ENCODE measurements around the gene FOXO6.

Gene FOXO6

DNA sequence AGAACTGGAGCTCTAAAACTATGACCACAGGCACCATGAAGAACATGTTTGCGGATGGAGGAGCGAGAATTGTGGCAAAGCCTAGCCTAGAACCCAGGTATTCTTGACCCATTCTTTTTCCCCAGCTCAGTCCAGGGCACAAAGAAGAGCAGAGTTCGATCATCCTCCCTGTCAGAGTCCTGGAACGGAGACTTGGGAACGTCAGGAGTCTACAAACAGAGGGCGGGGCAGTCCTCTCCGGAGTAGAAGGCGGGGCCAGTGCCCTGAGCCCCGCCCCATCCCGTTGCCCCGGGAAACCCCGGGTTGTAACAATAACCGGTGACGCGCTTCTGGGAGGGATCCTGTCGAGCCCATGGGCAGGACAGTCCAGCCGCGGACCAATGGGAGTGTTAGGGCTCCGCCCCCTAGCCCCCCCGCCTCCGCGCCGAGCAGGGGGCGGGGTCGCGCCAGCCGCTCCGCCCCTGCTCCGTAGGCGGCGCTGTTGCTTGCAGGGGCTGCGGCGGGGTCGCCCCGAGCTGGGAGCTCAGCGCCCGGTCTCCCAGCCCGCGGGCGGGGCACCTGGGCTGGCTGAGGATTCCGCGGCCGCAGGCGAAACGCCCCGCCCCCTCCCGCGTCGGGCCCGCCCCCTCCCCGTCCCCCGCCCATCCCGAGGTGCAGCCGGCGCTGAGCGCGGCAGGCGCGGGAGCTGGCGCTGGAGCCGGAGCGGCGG is at the start of gene FOXO6:
Gene FOXO6, plus strand, starts transcription at position 649 of the 709 bp plus-strand sequence.
- peak; percentile 99 for DNase-seq (ENCODE audit: low spot score)

DNA sequence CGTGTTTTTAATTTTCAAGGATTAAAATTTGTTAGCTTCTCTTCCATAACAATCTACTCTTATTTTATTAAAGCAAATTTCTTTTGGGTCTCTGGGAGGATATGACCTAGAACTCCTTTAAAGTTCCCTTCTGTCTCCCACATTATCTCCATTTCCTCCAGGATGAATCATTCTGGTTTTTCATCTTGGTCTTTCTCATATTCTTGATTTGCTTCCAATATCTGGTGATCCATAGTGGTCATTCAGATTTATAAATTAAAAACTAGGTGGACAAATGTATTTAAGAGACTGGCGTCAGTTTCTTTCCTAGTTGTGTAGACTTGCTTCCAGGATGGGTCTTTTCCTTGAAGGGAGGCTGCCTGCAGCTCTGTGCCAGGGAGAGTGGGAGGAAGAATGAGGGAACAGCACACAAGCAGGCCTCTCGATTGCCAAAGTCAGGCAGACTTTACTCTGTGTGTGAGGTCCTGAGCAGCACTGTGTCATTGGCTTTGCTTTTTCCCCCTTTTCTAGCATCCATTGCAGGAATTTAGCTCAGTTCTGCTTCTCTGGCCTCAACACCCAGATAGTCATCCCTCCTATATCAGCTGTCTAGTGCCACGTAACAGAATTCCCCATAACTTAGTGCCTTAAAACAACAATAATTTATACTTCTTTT is 48.1 kb upstream of the FOXO6 start:
- no peak for DNase-seq (ENCODE audit: low spot score)

DNA sequence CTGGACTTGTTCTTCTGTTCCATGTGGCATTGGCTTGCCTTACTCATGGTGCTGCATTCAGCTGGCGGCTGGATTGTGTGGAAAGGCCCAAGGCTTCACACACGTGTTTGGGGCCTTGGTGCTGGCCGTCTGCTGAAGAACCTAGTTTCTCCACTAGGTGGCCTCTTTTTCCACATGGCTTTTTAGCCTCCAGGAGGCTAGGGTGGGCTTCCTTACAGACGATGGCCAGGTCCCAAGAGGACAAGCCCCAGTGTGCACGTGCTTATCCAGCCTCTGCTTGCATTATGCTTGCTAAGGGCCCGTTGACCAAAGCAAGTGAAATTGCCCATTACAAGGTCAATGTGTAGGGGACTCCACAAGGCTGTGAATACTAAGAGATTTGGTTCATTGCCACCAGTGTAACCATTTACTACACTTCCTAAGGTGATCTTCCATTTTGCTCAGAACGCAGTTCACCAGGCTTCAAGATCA is 47.5 kb upstream of the FOXO6 start:
- no peak for DNase-seq (ENCODE audit: low spot score)

DNA sequence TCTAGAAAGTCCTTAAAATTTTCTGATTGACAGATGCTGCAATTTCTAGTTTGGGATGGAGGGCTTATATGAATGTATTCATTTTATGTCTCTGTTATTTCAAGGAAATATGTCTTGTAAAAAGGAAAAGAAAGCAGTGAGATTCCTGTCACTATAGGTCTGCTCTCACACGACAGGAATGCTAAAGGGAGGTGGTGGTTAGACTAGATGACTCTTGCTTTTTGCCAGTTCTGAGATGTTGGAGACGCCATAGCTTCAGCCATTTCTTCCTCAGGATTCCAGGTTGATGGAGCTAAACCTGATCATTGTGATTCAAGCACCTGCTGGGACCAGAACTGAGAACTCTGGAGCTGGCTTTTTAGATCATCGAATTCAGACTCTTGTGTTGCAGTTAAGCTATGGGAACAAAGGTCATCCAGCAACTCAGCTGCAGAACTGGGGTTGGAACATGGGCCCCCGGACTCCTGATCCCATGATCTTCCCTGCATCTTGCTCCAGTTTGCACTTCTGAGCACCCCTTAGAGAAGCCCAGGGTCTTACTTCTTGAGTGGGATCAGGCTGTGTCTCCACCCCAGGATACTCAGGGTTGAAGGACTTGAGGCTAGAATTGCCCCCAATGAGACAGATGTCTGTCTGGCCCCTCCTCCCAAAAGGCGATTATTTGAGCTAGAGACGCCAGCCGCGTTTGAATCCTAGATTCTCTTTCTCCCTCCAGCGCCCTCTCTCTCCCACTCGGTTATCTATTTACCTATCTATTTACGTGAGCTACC is 46.7 kb upstream of the FOXO6 start:
- no peak for DNase-seq (ENCODE audit: low spot score)

DNA sequence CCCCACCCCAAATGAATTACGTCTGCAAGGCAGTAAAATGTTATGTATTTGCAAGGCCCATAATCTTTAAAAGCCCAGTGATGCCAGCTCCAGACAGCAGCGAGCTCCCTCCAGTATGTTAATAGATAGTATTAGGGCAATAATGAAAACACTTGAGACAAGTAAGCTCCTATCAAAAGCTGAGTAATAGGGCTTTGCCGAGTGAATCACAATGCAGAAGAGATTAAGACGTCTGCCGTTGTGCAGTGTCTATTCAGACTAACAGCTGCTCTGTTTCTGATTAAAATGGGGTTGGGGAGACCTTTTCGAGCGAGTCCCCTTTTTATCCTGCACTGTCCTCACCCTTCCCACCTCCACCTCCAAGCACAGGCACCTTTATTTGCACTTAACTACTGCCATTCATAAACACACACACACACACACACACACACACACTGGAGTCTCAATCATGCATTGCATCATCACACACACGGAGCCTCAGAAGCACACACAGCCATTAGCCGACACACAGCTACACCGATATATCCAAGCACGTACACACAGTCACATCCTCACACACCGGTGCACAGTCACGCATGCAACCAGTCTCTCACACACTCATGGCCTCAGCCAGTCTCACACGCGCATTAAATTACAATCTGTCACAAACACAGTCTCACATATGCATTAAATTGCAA is 46.0 kb upstream of the FOXO6 start:
- no peak for DNase-seq (ENCODE audit: low spot score)

DNA sequence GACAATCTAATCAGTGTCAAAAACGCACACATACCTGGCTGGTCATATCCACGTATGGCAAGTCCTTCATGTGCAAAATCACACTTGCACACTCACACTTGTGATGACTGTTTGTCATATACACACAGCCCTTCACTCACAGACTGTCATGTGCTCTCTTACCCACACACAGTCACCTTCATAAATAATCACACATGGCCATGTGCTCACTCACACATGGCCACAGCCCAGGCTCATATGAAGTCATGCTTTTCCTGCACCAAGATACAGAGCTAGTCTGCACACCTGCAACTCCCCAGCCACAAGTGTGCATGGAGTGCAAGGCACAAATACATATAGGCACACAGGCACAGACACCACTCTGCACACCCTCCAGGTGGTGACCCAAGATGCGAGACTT is 45.4 kb upstream of the FOXO6 start:
- no peak for DNase-seq (ENCODE audit: low spot score)

DNA sequence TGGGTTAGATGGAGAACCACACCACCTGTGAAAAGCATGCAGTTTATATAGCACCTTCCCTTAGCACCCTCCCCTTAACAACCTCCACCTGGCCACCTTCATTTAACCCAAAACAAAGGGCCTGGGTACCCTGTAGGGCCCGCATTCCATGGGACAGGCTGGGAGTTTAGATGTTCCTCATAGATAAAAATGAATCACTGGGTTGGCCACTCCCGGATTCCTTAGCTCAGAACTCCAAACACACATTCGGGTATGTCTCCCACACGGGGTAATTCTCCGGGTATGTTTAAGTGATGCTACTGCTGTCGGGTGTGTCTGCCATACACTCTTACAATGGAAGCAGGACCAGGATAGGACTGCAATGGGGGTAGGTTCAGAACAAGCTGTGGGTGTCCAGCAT is 43.9 kb upstream of the FOXO6 start:
- no peak for DNase-seq (ENCODE audit: low spot score)

DNA sequence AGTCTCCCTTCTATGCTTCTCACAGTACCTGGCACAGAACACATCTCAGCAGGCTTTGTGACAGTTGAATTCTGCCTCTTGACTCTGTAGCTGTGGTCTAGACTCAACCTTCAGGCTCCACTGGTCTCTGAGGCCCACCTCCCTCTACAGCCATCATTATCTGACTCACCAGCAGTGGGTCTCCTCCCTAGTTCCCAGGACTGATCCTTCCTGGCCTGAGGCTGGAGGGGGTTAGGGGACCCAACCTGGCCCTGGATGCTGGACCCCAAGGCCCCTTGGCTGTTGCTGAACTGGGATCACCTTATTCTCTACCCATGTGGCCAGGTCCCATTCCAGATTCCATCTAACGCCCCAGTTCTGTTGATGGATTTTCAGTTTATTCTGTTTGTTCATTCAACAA is 43.1 kb upstream of the FOXO6 start:
- DNase-seq (ENCODE audit: low spot score): no peak

DNA sequence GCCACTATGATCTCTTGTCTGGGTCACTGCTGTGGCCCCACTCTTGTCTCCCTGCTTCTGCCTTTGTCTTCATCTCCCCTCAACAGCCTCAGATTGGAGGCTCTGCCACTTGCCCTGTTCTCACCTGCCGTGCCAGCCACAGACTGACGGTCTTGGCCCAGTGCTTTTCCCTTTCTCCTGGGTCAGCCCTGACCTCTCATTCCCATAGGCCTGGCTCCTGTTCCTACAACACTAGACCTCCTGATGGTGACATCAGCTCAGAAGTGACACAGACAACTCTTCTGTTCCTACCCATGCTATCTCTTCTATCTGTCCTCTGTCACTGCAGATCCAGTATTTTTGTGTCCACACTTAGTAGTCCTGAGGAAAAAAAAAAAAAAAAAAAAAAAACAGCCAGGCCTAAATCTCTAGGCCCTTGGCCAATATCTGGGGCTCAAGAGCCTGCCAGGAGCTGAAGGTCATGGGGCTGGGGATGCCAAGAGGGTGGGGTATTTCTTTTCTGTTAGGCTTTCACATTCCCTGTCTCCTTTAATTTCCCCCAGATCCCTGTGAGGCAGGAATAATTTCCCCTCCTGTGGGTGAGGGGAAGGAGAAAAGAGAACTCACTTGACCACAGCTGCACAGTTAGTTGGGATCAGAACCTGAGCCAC is 42.0 kb upstream of the FOXO6 start:
- DNase-seq (ENCODE audit: low spot score): no peak

DNA sequence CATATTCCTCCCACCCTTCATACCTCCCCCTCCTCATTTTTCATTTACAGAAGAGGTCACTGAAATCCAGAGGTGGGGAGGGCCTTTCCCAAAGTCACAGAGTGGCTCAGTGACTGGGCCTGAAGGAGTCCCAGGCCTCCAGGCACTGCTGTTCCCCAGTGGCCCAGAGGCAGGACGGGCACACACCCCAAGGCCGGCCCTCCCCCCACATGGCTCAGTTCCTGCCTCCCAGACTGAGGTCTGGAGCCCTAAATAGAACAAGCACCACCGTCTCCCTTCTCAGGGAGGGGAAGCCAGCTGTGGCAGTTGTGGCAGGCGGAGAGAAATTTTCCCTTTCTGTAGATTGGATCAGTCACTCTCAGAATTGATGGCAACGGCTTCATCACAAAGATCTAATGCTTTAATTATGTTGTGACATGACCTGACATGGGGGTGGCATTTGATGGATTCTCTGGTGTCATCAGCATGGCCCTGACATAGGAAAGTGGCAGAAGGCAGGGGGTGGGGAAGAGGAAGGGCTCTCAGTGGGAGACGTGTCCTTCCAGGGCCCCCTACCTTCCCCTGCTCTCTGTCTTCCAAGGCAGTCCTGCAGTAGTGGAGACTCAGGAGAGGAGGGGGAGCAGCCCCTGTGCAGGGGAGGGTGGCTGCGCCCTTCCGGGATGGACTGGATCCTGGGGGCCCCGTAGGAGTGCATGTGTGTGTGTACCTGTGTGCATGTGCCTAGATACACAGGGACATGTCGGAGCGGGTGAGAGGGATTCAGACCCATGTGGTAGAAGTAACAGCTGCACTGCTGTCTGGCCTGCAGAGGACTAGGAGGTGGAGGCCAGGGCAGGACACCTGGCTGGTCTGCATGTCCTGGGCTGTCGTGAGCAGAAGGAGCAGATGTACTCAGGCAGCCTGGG is 41.2 kb upstream of the FOXO6 start:
- no peak for DNase-seq (ENCODE audit: low spot score)

DNA sequence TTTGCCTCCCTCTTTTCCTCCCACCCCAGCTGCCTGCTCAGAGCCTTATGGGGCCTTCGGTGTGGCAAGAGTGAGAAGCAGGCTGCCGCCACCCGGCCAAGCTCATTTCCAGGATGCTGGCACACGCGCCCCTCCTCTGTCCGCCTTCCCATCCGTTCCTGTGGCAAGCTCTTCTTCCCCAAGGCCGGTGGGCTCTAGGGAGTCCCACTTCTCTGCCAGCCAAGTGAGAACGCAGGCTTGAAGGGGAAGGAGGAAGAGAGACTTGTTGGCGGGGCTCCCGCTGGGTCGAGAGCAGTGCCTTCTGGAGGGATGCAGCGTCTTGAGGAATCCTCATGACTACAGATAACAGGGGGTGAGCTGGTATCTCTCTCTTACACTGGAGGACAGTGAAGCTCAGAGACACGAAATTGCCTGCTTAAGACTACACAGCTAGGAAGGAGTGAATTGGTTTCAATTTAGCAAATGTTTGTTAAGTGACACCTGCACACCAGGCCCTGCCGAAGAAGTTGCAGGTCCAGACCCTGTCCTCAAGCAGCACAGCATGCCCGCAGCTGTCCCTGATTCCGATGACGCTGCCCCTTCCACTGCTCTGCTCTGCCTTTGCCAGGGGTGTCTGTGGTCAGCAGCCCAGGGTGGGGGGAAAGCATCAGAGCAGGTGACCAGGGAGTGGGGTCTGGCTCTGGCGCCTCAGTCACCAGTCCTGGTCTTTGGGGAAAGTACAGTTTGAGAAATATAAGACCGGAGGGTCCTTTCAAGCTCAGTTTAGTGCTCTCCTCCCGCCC is 40.1 kb upstream of the FOXO6 start:
- no peak for DNase-seq (ENCODE audit: low spot score)

DNA sequence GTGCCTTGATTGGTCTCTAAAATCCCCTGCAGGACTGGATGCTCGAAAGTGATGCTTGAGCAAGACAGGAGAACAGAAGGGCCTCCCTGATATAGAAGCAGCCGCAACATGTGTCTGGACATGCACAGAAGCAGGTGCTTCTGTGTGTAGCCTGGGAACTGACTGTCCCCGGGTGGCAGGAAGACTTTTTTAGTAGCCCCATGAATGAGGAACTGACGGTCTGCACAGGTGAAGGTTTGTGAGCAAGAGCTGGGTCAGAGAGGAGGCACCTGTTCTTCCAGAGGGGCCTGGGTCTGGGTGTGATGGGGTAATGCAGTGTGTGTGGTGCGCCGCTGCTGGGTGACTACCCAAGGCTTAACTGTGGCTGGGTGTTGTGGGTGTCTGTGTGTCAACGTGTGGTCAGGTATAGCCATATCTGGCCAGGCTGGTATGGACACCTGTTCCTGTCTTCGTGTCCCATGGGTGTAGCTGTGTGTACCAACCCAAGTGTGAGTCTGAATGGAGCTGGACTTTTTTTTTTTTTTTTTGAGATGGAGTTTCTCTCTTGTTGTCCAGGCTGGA is 39.1 kb upstream of the FOXO6 start:
- DNase-seq (ENCODE audit: low spot score): no peak

DNA sequence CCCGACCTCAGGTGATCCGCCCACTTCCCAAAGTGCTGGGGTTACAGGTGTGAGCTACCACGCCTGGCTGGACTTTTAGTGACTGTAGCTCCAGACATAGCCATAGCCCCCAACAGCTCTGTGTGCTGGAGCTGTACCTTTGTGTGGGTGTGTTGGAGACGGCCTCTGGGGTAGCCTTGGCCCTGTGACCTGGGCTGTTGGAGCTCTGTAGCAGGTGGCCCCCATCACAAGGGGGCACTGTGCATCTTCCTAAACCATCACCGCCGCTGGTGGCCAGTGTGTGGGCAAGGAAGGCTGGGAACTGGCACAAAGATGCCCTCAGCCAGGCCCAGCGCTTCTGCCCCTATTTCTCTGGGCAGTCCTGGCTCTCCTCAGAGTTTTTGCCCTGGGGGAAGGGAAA is 38.4 kb upstream of the FOXO6 start:
- DNase-seq (ENCODE audit: low spot score): peak; percentile 17

DNA sequence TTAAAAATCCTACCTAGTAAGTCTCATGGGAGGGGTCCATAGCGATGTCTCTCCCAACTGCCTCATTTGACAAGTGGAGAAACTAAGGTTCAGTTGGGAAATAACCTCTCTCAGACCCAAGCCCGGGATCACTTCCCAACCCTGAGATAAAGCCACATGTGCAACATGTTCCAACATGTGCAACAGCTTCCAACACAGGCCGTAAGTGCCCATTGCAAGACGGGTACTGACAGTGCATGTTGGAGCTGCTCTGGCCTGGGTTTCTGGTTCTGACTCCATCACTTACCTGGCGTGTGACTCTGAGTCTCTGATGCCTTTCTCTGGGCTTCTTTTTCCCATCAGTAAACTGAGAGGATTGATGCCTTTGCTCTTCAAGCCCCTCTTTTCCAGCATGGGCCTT is 38.0 kb upstream of the FOXO6 start:
- DNase-seq (ENCODE audit: low spot score): no peak

DNA sequence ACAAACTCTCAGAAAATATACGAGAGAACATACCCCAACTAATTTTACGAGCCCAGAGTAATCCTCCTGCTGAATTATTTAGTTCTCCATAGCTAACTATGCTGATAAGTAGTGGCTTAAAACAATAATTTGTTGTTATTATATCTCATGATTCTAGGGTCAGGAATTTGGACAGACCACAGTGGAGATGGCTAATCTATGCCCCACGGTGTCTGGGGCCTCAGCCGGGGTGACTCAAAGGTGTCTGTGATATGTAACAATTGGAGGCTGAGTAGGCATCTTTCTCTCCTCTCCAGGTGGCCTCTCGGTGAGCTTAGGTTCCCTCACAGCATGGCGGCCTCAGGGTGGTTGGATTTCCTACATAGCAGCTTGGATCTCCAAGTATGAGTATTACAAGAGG is 35.4 kb upstream of the FOXO6 start:
- no peak for DNase-seq (ENCODE audit: low spot score)

DNA sequence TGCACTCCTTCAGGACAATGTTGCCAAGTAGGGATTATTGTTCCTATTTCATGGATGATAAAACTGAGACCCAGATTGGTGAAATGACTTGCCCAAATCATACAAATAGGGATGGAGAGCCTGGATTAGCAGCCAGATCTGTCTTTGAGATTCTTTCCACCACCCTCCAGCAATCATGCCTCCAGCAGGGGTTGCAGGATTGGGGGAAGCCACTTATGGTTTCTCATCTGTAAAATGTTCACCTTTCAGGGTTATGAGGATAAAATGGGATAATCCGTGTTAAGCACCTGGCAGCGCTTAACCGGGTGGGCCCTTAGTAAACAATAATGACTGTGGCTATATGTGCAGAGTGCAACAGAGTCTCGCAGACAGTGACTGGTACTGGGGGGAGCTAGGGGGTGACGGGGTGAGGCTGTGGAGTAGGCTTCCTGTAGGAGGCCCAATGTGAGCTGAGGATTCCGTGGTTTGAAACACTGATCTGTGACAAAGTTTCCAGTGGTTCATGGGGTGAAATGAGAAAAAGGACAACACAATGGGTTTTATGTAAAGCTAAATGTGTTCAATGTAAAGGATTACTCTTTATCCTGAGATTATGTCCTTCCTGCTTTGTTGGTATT is 33.7 kb upstream of the FOXO6 start:
- DNase-seq (ENCODE audit: low spot score): no peak

DNA sequence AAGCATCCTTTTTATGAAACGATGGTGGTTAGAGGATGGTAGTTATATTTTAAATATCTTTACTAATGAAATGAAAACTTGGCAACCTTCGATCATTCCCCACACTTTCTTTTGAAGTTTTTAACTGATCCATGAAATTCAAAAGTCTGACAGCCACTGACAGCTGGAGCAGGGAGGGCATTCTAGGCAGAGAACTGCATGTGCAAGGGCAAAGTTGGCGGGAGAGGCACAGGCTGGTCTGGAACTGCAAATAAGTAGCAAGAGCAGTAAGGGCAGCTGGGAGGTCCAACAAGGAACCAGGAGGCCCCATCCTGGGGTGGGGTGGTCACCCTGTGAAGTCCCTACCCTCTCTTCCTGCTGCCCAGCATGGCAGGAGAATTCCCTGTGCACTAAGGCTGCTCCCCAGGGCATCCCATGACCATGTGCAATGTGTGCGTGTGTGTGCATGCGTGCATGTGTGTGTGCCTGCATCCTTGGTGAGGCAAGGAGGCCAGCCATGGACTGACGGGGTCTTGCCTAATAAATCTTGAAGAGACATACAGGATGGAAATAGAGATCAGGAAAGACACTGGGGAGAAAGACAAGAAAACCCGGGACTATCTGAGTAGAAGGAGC is 33.1 kb upstream of the FOXO6 start:
- DNase-seq (ENCODE audit: low spot score): no peak

DNA sequence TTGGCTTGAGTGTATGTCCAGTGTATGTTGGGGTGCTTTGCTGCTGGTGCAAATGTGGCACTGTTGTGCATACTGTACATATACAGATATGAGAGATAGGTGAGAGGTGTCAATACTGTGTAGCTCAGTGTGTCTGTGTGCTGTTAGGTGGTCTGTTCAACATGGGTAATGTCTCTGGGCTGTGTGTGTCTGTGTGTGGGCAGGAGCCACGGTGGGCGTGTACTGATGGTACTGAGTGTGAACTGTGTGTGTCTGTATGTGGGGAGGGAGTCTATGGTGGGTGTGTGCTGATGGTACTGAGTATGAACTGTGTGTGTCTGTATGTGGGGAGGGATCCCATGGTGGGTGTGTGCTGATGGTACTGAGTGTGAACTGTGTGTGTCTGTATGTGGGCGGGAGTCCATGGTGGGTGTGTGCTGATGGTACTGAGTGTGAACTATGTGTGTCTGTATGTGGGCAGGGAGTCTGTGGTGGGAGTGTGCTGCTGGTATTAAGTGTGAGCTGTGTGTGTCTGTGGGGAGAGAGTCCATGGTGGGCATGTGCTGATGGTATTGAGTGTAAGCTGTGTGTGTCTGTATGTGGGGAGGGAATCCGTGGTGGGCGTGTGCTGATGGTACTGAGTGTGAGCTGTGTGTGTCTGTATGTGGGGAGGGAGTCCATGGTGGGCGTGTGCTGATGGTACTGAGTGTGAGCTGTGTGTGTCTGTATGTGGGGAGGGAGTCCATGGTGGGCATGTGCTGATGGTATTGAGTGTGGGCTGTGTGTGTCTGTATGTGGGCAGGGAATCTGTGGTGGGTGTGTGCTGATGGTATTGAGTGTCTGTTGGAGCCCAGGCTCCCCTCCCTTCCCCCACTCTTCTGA is 32.2 kb upstream of the FOXO6 start:
- DNase-seq (ENCODE audit: low spot score): no peak
